HG03060 (cell line): ENCODE results near the gene ECM1.
A peak's percentile ranks its signal among the peaks of the same experiment; 100 is the strongest.

Experiments
- ATAC-seq: cut with Tn5 transposase; IDR thresholded peaks from one replicate; pipeline ENCODE4 v1.9.1; 2021; ENCODE audit warnings: low read depth, moderate number of reproducible peaks; ENCODE audit not compliant: unreplicated experiment

ECM1 gene

GRCh38 chr1:150555971-150556865 lies 48.3 kb downstream of the ECM1 start:
- ATAC-seq, result no peak

- ATAC-seq, result no peak
Measured at GRCh38 chr1:150557065-150557600, 49.2 kb downstream of the ECM1 start.

GRCh38 chr1:150557813-150558212 lies 49.9 kb downstream of the ECM1 start:
- no peak for ATAC-seq

DNA sequence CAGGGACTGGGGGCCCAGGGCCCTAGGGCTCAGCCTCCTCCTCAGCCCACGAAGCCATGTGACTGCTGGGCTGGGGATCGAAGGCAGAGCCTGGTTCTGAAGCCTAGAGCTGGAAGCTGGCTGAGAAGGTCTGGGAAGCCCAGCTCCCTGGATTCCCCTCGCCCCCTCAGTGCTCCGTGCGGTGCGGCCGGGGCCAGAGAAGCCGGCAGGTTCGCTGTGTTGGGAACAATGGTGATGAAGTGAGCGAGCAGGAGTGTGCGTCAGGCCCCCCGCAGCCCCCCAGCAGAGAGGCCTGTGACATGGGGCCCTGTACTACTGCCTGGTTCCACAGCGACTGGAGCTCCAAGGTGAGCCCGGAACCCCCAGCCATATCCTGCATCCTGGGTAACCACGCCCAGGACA lies 50.4 kb downstream of the ECM1 start:
- no peak for ATAC-seq

- no peak for ATAC-seq
Measured at GRCh38 chr1:150558761-150559655, 51.1 kb downstream of the ECM1 start.

DNA sequence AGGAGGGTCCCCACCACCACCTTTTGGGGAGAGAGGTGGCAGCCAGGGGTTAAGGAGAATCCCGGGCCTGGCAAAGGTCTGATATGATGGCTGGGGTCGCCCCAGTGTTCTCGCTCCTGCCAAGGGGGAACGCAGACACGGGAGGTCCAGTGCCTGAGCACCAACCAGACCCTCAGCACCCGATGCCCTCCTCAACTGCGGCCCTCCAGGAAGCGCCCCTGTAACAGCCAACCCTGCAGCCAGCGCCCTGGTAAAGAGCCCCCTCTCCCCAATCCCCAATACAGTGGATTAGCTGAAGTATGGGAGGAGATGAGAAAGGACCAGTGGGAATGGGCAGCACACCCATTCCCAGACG lies 51.7 kb downstream of the ECM1 start:
- ATAC-seq, result no peak

GRCh38 chr1:150560011-150560438 lies 52.1 kb downstream of the ECM1 start:
- no peak for ATAC-seq

DNA sequence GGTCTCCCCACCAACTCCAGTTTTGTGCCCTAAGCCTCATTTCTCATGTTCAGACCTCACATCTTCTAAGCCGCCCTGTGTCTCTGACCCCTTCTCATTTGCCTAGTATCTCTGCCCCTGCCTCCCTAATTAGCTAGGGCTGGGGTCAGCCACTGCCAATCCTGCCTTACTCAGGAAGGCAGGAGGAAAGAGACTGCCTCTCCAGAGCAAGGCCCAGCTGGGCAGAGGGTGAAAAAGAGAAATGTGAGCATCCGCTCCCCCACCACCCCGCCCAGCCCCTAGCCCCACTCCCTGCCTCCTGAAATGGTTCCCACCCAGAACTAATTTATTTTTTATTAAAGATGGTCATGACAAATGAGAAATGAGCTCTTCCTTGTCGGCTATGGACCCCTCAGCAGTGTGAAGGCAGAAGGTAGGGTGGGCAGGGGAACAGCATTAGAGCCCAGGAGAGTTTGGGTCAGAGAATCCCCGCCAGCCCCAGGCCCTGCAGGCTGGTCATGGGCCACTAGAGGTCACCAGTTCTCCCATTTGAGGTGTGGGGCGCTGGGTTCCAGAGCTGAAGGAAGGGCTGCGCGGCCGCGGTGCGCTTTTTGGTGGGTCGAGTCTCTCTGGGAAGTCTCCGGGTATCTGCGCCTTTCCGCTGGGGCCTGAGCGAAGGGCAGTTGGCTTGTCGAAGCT lies 52.8 kb downstream of the ECM1 start:
- ATAC-seq, result no peak

DNA sequence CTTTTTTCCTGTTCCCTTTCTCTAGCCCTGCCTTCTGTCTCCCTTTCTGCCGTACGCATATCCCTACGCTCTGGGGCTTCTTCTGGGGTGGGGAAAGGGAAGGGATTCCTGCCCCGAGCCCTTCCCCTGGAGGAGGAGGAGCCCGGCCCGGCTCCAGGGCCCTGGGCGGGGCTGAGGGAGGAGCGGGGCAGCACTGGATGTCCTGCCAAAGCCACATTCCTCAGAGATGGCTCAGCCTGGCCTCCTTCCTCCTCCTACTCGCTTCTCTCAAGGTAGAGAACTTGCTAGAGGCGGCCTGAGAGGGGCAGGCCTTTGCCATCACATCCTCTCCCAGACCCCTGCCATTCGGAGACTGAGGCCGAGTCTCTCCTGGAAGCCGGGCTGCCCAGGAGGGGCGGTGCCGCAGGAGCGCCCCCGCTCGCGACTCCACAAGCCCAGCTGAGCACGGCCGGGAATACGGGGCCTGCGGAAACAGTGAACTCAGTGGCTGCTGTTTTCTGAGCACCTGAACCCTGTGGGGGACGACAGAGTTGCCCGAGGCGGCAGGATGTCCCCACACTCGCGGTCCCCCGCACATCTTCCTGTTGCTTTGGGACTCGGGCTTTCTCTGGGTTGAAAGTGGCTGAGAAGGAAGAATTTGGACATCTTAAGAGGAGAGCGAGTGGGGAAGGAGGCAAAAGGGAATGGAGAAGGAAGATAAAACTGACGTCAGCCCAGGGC lies 53.5 kb downstream of the ECM1 start:
- ATAC-seq, result no peak

DNA sequence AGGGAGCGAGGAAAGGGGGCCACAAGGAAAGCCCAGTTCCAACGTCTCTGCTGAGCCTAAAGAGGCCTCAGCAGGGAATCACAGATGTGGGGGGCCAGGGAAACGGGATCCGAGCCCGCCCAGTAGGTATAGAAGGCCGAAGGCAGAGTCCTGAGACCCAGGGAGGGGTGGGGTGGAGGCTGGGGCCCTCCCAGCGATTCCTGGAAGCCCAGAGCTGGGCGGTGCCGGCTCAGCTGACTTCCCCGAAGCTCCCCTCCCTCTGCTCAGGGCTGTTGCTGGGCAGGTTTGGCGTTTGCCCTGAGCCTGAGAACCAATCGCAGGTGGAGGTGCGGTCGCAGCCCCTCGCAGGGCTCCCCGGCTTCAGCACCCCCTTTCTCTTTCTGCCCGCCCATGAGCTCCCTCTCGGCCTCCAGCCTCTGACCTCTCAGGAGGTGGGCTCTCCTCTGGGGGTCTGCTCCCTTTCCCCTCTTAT lies 54.1 kb downstream of the ECM1 start:
- ATAC-seq, result no peak

GRCh38 chr1:150562446-150563339 lies 54.8 kb downstream of the ECM1 start:
- ATAC-seq, result peak; percentile 29
